Middle frontal gyrus (tissue), 1 donor: Measurements from ENCODE around the gene CCL22.
"Not testable (repeated sequence)": the region's sequence is repeated elsewhere in the genome, so short reads cannot be mapped to it uniquely, and the experiment has no call there.

Experiments
- DNase-seq: peaks from one replicate; pipeline ENCODE4 v3.0.0-alpha.2; 2015; ENCODE audit warnings: low spot score; ENCODE audit errors: extremely low spot score

CCL22 gene

DNA sequence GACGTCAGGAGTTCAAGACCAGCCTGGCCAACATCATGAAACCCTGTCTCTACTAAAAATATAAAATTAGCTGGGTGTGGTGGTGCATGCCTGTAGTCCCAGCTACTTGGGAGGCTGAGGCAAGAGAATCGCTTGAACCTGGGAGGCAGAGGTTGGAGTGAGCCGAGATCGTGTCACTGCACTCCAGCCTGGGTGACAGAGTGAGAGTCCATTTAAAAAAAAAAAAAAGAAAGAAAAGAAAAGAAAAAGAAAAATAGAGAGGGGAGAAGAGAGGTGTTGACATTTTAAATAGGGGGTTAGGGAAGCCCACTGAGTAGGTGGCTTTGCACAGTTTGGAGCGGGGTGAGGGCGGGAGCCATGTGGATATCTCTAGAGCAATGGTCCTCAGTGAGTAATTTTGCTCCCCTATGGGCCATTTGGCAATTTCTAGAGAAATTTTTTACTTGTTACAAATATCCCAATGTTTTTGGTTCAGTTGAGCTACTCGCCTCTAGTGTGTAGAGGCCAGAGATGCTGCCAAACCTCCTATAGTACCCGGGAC is 16.4 kb downstream of the CCL22 start:
- DNase-seq, result not testable (repeated sequence)

DNA sequence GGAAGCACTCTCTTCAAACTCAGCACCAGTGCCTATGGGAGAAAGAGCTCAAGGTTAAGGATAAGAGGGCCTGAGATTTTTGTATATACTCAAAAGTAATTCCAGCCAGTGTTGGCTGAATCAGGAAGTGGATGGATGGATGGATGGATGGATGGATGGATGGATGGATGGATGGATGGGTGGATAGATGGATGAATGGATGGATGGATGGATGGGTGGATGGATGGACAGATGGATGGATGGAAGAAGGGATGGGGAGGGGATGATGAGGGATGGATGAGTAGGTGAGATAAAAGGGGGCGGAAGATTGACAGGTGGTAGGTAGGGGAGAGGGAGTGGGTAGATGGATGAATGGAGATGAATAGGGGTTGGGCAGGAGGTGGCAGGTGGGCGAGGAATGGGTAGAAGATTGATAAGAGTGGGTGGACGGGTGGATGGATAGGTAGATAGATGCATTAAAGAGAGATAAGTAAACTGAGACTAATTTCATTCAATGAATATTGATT is 17.8 kb downstream of the CCL22 start:
- no peak for DNase-seq

DNA sequence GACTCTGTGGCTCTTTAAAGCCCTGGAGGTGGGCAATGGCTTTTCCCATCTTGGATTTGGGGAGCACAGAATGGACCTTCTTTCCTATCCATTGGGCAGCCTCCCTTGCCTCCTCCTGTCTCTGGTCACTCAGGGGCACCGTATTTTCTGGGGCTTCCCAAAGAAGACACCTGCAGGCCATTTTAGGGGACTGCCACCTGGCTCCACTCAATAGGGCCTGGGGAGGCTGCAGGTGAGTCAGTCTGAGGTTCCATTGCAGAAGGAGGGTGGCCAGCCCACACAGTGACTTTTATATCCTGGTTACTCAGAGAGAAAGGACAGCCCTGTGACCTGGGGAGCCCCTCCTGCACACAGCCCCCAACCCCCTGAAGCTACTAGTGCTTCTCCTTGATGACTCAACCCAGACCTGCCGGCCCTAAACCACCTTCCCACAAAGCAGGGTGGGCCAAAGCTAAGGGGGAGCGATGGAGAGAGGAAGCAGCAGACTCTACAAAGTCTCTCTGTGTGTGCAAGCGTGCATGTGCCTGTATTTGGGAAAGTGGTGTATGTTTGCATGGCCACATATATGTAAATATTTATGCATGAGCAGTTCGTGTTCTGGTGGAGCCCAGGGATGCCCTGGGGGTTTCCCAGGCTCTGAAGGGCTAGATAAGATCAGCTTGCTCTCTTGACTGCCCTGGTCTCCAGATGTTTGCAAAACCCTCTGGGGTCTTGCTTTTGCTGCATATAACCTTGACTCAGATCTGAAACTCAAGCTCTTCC is 18.7 kb downstream of the CCL22 start:
- DNase-seq, result no peak

DNA sequence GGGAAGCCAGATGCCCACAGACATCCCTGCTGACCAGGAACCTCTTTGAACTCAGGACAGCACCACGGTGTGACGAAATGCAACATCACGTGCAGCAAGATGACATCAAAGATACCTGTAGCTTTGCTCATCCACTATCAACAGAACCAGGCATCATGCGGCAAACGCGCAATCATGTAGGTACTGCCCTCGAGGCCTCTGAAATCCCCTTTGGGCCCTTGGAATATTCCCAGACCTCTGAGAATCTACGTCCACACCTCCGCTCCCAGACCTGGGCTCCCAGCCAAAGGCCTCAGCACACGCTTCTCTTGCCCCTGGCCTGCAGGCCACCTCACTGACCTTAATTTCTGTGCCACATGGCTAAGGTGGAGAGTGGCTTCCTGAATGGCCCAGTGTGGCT is 21.0 kb downstream of the CCL22 start:
- DNase-seq, result no peak

DNA sequence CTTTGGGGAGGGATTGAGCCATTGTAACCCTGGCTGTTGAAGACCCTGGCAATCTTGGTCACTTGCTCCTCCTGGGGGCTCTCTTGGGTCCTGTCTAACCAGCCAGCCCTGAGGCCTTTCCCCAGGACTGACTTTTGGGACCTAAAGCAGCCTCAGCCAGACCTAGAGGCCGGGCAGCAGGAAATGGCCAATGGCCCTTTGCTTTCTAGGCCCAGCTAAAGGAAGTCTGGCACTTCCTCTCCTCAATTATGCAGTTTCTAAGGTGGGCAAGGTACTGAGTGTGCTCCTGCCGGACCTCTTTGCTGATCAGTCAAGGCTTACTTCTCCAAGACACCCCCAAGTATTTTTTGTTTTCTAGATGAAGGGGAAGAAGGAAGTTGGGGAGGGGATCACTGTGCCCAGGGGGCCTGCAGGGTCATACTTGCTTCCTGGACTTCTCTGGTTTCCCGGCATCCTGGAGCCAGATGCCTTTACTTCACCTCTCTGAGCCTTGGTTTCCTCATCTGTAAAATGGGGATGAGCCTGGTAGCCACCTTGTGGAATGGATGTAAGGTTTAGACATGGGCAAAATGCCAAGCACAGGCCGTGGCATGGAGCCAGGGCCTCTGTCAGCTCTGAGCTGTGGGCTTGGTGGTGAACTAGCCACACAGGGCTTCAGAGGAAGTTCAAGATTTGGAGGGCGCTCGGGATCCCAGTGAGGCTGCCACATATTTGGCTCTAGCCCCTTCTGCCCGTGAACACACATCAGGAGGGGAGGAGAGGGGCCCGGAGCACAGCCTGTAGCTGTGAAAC is 22.3 kb downstream of the CCL22 start:
- DNase-seq, result no peak

DNA sequence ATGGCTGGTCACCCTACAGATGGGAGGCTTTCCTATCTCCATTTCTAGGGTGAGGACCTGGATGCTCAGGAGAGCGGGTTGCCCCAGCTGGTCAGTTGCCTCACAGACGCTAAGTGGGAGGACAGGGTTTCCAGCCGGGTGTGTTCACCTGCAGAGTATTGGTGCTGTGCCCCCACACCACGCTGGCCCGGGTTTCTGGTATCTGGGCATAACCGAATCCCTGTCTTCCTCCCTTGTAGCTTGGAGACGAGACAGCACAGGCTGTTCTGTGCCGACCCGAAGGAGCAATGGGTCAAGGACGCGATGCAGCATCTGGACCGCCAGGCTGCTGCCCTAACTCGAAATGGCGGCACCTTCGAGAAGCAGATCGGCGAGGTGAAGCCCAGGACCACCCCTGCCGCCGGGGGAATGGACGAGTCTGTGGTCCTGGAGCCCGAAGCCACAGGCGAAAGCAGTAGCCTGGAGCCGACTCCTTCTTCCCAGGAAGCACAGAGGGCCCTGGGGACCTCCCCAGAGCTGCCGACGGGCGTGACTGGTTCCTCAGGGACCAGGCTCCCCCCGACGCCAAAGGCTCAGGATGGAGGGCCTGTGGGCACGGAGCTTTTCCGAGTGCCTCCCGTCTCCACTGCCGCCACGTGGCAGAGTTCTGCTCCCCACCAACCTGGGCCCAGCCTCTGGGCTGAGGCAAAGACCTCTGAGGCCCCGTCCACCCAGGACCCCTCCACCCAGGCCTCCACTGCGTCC is 23.4 kb downstream of the CCL22 start:
- no peak for DNase-seq

DNA sequence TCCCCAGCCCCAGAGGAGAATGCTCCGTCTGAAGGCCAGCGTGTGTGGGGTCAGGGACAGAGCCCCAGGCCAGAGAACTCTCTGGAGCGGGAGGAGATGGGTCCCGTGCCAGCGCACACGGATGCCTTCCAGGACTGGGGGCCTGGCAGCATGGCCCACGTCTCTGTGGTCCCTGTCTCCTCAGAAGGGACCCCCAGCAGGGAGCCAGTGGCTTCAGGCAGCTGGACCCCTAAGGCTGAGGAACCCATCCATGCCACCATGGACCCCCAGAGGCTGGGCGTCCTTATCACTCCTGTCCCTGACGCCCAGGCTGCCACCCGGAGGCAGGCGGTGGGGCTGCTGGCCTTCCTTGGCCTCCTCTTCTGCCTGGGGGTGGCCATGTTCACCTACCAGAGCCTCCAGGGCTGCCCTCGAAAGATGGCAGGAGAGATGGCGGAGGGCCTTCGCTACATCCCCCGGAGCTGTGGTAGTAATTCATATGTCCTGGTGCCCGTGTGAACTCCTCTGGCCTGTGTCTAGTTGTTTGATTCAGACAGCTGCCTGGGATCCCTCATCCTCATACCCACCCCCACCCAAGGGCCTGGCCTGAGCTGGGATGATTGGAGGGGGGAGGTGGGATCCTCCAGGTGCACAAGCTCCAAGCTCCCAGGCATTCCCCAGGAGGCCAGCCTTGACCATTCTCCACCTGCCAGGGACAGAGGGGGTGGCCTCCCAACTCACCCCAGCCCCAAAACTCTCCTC is 24.1 kb downstream of the CCL22 start:
- no peak for DNase-seq

DNA sequence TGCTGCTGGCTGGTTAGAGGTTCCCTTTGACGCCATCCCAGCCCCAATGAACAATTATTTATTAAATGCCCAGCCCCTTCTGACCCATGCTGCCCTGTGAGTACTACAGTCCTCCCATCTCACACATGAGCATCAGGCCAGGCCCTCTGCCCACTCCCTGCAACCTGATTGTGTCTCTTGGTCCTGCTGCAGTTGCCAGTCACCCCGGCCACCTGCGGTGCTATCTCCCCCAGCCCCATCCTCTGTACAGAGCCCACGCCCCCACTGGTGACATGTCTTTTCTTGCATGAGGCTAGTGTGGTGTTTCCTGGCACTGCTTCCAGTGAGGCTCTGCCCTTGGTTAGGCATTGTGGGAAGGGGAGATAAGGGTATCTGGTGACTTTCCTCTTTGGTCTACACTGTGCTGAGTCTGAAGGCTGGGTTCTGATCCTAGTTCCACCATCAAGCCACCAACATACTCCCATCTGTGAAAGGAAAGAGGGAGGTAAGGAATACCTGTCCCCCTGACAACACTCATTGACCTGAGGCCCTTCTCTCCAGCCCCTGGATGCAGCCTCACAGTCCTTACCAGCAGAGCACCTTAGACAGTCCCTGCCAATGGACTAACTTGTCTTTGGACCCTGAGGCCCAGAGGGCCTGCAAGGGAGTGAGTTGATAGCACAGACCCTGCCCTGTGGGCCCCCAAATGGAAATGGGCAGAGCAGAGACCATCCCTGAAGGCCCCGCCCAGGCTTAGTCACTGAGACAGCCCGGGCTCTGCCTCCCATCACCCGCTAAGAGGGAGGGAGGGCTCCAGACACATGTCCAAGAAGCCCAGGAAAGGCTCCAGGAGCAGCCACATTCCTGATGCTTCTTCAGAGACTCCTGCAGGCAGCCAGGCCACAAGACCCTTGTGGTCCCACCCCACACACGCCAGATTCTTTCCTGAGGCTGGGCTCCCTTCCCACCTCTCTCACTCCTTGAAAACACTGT is 25.0 kb downstream of the CCL22 start:
- DNase-seq, result no peak

DNA sequence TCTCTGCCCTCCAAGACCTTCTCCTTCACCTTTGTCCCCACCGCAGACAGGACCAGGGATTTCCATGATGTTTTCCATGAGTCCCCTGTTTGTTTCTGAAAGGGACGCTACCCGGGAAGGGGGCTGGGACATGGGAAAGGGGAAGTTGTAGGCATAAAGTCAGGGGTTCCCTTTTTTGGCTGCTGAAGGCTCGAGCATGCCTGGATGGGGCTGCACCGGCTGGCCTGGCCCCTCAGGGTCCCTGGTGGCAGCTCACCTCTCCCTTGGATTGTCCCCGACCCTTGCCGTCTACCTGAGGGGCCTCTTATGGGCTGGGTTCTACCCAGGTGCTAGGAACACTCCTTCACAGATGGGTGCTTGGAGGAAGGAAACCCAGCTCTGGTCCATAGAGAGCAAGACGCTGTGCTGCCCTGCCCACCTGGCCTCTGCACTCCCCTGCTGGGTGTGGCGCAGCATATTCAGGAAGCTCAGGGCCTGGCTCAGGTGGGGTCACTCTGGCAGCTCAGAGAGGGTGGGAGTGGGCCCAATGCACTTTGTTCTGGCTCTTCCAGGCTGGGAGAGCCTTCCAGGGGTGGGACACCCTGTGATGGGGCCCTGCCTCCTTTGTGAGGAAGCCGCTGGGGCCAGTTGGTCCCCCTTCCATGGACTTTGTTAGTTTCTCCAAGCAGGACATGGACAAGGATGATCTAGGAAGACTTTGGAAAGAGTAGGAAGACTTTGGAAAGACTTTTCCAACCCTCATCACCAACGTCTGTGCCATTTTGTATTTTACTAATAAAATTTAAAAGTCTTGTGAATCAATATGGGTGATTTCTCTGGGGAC is 25.9 kb downstream of the CCL22 start:
- DNase-seq, result no peak

DNA sequence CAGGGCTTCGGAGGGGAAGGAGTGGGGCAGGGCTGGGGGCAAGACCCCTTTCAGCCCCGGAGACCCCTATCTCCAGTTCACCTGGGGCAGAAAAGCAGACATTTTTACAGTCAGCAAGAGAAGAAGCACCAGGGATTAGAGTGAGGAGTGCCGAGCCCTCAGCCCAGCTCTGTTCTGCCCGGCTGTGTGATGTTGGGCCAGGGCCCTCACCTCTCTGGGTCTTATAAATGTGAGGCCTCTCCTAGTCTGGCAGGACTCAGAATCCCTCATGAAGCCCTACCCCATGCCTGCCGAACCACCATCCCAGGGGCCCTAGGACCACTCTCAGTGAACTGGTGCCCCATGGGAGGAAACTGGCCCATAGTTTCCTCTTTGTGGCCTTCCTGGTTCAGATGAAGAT is 26.5 kb downstream of the CCL22 start:
- DNase-seq, result no peak

DNA sequence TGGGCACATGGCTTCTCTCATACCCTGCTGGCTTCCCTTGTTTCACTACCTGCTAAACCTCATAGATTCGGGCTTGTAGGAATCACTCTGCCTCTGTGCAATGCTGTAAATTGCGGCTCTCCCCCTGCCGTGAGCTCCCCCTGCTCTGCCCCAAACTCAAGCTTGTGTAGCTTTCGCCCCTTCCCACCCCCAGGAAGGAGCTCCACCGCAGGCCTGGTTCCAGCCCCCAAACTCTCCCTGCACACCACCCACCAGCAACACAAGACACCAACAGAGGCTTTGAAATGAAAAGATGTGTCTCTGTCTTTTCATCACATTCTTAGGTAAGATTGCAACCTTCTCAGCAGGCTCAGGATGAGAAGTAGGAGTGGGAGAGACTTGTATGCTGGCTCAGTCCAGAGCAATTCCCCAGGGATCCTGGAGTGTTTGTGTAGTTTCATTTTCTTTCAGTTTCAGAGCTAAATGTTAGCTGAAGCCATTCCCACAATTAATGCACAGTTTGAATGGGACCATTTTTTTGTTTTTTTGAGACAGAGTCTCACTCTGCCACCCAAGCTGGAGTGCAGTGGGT is 27.9 kb downstream of the CCL22 start:
- no peak for DNase-seq

DNA sequence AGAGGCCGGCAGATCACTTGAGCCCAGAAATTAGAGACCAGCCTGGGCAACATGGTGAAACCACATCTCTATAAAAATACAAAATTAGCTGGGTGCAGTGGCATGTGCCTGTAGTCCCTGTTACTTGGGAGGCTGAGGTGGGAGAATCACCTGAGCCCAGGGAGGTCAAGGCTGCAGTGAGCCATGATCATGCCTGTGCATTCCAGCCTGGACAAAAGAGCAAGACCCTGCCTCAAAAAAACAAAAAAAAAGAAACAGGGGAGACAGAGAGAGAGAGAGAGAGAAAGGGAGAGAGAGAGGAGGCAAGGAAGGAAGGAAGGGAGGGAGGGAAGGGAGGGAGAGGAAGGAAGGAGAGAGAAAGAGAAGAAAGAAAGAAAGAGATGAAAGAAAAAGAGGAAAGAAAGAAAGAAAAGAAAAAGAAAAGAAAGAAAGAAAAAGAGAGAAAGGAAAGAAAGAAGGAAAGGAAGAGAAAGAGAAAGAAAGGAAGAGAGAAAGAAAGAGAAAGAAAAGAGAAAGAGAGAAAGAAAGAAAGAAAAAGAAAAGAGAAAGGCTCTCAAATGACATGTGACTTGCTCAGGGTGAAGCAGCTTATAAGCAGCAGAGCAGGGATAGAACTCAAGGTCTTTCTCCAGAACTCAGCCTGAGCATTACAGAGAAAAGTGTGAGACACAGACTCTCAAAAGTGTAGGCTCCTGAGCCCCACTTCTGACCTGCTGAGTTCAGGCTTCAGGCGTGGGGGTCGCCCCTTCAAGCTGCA is 29.2 kb downstream of the CCL22 start:
- DNase-seq, result no peak

DNA sequence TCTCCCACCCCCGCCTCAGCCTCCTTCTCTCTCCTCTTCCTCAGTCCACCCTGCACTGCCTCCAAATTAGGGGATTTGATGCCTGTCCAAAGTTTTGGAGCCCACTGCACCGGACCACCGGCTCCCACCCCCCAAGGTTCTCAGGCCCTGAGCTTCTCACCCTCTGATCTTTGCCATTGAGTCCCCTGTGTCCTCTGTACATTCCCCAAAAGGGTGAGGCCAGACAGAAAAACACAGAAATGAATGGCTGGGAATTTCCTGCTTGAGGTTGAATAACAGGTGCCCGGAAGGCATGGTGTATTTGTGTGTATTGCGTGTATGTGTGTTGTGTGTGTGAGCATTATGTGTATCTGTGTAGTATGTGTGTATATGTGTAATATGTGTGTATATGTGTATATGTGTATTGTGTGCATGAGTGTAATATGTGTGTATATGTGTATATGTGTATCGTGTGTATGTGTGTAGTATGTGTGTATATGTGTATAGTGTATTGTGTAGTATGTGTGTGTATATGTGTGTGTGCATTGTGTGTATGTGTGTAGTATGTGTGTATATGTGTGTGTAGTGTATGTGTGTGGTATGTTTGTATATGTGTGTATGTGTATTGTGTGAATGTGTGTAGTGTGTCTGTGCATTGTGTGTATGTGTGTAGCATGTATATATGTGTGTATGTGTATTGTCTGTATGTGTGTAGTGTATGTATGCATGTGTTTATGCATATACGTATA is 29.9 kb downstream of the CCL22 start:
- DNase-seq, result no peak

DNA sequence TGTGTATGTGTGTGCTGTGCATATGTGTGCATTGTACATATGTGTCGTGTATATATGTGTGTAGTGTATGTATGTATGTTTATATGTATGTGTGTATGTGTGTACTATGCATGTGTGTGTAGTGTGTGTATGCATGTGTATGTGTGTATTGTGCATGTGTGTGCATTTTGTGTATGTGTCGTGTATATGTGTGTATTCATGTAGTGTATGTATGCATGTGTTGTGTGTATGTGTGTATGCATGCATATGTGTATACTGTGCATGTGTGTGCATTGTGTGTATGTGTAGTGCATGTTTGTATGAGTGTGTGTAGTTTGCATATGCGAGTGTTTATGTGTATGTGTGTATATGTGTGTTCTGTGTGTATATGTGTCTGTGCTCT is 30.5 kb downstream of the CCL22 start:
- DNase-seq, result no peak

DNA sequence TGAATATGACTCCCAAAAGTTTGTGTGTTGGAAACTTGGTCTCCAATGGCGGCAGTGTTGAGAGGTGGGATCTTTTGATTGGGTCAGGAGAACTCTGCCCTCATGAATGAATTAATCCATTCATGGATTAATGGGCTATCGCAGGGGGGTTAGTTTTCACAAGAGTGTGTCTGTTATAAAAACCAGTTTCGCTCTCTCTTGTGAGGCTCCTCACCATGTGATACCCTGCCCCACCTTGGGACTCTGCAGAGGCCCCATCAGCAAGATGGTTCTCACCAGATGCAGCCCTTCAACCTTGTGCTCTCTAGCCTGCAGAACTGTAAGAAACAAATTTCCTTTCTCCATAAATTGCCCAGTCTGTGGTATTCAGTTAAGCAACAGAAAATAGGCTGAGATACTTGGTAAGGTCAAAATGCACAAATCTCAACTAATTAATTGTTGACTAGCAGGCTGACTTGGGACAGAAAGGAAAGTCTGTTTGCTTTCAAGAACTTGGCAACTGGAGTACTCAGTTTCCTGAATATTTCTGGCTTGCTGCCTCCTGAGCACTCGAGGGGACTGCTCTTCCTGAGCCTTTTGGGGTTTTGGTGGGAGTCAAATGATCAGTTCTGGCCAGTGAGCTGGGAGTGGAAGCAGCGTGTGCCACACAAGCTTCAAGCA is 32.2 kb downstream of the CCL22 start:
- DNase-seq, result no peak

DNA sequence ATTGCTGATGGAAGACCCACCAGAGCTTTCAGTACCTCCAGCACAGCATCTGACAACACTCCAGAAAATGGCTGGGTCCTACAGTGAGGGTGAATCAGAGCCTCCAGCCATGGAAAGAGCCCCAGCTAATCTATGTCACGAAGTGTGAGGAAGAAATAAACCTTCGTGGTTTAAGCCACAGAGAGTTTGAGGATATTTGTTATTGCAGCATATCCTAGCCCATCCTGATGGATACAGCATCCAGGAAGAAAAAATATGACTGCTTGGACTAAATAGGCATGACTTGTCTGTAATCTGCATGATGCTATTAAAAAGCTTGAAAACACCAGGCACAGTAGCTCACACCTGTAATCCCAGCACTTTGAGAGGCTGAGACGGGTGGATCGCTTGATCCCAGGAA is 32.7 kb downstream of the CCL22 start:
- no peak for DNase-seq

DNA sequence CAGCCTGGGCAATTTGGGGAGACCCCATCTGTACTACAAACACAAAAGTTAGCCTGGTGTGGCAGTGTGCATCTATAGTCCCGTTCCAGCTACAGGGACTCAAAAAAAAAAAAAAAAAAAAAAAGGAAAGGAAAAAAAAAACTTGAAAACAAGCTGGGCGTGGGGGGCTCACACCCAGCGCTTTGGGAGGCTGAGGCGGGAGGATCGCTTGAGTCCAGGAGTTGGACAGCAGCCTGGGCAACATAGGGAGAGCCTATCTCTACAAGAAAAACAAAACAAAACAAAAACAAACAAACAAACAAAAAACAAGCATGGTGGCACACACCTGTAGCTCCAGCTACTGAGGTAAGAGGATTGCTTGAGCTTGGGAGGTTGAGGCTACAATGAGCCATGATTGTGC is 33.1 kb downstream of the CCL22 start:
- DNase-seq, result no peak
